KMS-11 (cell line): ENCODE measurements around the gene ZNF630.
"Not testable (repeated sequence)": the region's sequence is repeated elsewhere in the genome, so short reads cannot be mapped to it uniquely, and the experiment has no call there.

Experiments used
- H2AFZ ChIP-seq: fragments of 200-600 bp; sonication (generic); 2 replicates; pipeline ENCODE4 v1.6.1; 2016; ENCODE audit warnings: antibody characterized with exemption, mixed run types, low read depth
- H3K27ac ChIP-seq: fragments of 200-600 bp; sonication (generic); 2 replicates; pipeline ENCODE4 v1.6.1; 2016; ENCODE audit warnings: mild to moderate bottlenecking, mixed run types
- H3K27me3 ChIP-seq: fragments of 200-600 bp; sonication (generic); 2 replicates; pipeline ENCODE4 v1.6.1; 2017; ENCODE audit warnings: mild to moderate bottlenecking, low read depth, mixed run types, moderate library complexity; ENCODE audit not compliant: insufficient read depth
- H3K36me3 ChIP-seq: fragments of 200-600 bp; sonication (generic); 2 replicates; pipeline ENCODE4 v1.6.1; 2017; ENCODE audit warnings: mild to moderate bottlenecking, mixed run types; ENCODE audit not compliant: insufficient read depth
- H3K4me1 ChIP-seq: fragments of 200-600 bp; sonication (generic); 2 replicates; pipeline ENCODE4 v1.6.1; 2016; ENCODE audit warnings: mild to moderate bottlenecking, low read depth, mixed run types; ENCODE audit not compliant: poor library complexity, severe bottlenecking
- H3K4me2 ChIP-seq: fragments of 200-600 bp; sonication (generic); 2 replicates; pipeline ENCODE4 v1.7.0; 2016; ENCODE audit warnings: mild to moderate bottlenecking, mixed run types
- H3K4me3 ChIP-seq: fragments of 200-600 bp; sonication (generic); IDR thresholded peaks from 2 replicates; pipeline ENCODE4 v1.6.1; 2017; ENCODE audit warnings: low read depth, low read length, mixed read lengths; ENCODE audit not compliant: insufficient read depth
- H3K79me2 ChIP-seq: fragments of 200-600 bp; sonication (generic); 2 replicates; pipeline ENCODE4 v1.6.1; 2016; ENCODE audit warnings: low read depth, mixed run types; ENCODE audit not compliant: insufficient read depth
- H3K9ac ChIP-seq: fragments of 200-600 bp; sonication (generic); 2 replicates; pipeline ENCODE4 v1.6.1; 2016; ENCODE audit warnings: mild to moderate bottlenecking, mixed run types
- H4K20me1 ChIP-seq: fragments of 200-600 bp; sonication (generic); 2 replicates; pipeline ENCODE4 v1.6.1; 2016; ENCODE audit warnings: mild to moderate bottlenecking, mixed run types; ENCODE audit not compliant: insufficient read depth
- CTCF ChIP-seq: fragments of 200-600 bp; sonication (generic); conservative IDR thresholded peaks from 2 replicates; pipeline ENCODE4 v1.6.1; 2017; ENCODE audit warnings: low read depth, mild to moderate bottlenecking, antibody characterized with exemption, low read length, moderate library complexity, mixed read lengths

Gene ZNF630

GRCh38 chrX:48025561-48025960 is 45.9 kb downstream of the ZNF630 start:
- no peak overlapping the region for H3K4me3 ChIP-seq
- peak; percentile 79 for TF ChIP-seq CTCF
- no peak overlapping the region for H3K9ac ChIP-seq
- no peak overlapping the region for H3K4me2 ChIP-seq
- no peaks in the 10 kb centered on the region for H3K36me3 ChIP-seq
- peak overlapping the region; percentile 42; the same call in 1 of the 2 replicates for H2AFZ ChIP-seq
- H3K79me2 ChIP-seq: no peaks in the 10 kb centered on the region
- no peaks in the 10 kb centered on the region for H4K20me1 ChIP-seq
- no peak overlapping the region for H3K27ac ChIP-seq
- no peaks in the 10 kb centered on the region for H3K27me3 ChIP-seq
- peaks cover 14% of the 10 kb centered on the region for H3K4me1 ChIP-seq

GRCh38 chrX:48022738-48023137 is 48.7 kb downstream of the ZNF630 start:
- no peak for TF ChIP-seq CTCF
- Histone ChIP-seq H2AFZ (no peak overlapping the region), H3K36me3 (no peaks in the 10 kb centered on the region), H3K9ac (no peak overlapping the region), H4K20me1 (no peaks in the 10 kb centered on the region), H3K27ac (no peak overlapping the region), H3K4me3 (no peak overlapping the region), H3K79me2 (no peaks in the 10 kb centered on the region), H3K4me2 (no peak overlapping the region), H3K27me3 (no peaks in the 10 kb centered on the region), H3K4me1 (peaks cover 14% of the 10 kb centered on the region)

- Histone ChIP-seq H2AFZ (no peak overlapping the region; the same call in 1 of the 2 replicates), H4K20me1 (no peaks in the 10 kb centered on the region), H3K27me3 (no peaks in the 10 kb centered on the region), H3K4me1 (peaks cover 14% of the 10 kb centered on the region), H3K36me3 (no peaks in the 10 kb centered on the region), H3K79me2 (no peaks in the 10 kb centered on the region), H3K9ac (no peak overlapping the region), H3K4me2 (no peak overlapping the region), H3K4me3 (no peak overlapping the region), H3K27ac (no peak overlapping the region)
- no peak for TF ChIP-seq CTCF
These were observed 49.3 kb downstream of the ZNF630 start for GRCh38 chrX:48022100-48022499.

GRCh38 chrX:48021026-48021900 is 50.2 kb downstream of the ZNF630 start:
- H3K9ac ChIP-seq: peak overlapping the region; percentile 87
- H3K27me3 ChIP-seq: no peaks in the 10 kb centered on the region
- TF ChIP-seq CTCF: no peak
- peak overlapping the region; percentile 77 for H3K27ac ChIP-seq
- H3K4me2 ChIP-seq: peak overlapping the region; percentile 31; the same call in 1 of the 2 replicates
- no peaks in the 10 kb centered on the region for H3K79me2 ChIP-seq
- peak overlapping the region; percentile 77 for H2AFZ ChIP-seq
- no peak overlapping the region for H3K4me3 ChIP-seq
- no peaks in the 10 kb centered on the region for H4K20me1 ChIP-seq
- H3K4me1 ChIP-seq: peaks cover 11% of the 10 kb centered on the region
- no peaks in the 10 kb centered on the region for H3K36me3 ChIP-seq

GRCh38 chrX:48020472-48020871 is 51.0 kb downstream of the ZNF630 start:
- H3K27ac ChIP-seq, H3K4me2 ChIP-seq, H3K27me3 ChIP-seq, H3K4me3 ChIP-seq, H3K36me3 ChIP-seq, H3K4me1 ChIP-seq, H3K79me2 ChIP-seq, H4K20me1 ChIP-seq, H3K9ac ChIP-seq: not testable (repeated sequence)
- H2AFZ ChIP-seq: peak overlapping the region; percentile 77

GRCh38 chrX:48019892-48020291 is 51.5 kb downstream of the ZNF630 start:
- not testable (repeated sequence) for H2AFZ ChIP-seq, H4K20me1 ChIP-seq, H3K4me1 ChIP-seq, H3K4me3 ChIP-seq, H3K4me2 ChIP-seq, H3K36me3 ChIP-seq, H3K27me3 ChIP-seq, H3K79me2 ChIP-seq, H3K9ac ChIP-seq, H3K27ac ChIP-seq
